Stimulated activated CD8-positive, alpha-beta memory T cell treated with anti-CD3 and anti-CD28 coated beads, Interleukin-15, amount 100 ng/mL, for 48 hours (primary cell): ENCODE data around the gene HS6ST3.

Experiments used
- DNase-seq, 2 donors: peaks; one replicate each; pipeline ENCODE4 v3.0.0-alpha.2; 2020; ENCODE audit warnings: low read depth in 2 of 2

The HS6ST3 gene

GRCh38 chr13:96199315-96199714 is 109.4 kb downstream of the HS6ST3 start:
- DNase-seq, result no peak

- DNase-seq, result no peak
Measured at GRCh38 chr13:96200810-96201209, 110.9 kb downstream of the HS6ST3 start.

GRCh38 chr13:96202315-96202714 is 112.4 kb downstream of the HS6ST3 start:
- DNase-seq, result no peak

GRCh38 chr13:96203471-96203870 is 113.6 kb downstream of the HS6ST3 start:
- no peak for DNase-seq

- DNase-seq, result no peak
Measured at GRCh38 chr13:96214824-96215445, 125.0 kb downstream of the HS6ST3 start.

GRCh38 chr13:96216543-96216942 is 126.6 kb downstream of the HS6ST3 start:
- no peak for DNase-seq

GRCh38 chr13:96218475-96218874 is 128.6 kb downstream of the HS6ST3 start:
- no peak for DNase-seq

GRCh38 chr13:96221471-96221870 is 131.6 kb downstream of the HS6ST3 start:
- no peak for DNase-seq

GRCh38 chr13:96223231-96223630 is 133.3 kb downstream of the HS6ST3 start:
- DNase-seq, result no peak

GRCh38 chr13:96229356-96229755 is 139.4 kb downstream of the HS6ST3 start:
- DNase-seq, result no peak

- no peak for DNase-seq
Measured at GRCh38 chr13:96238241-96238640, 148.3 kb downstream of the HS6ST3 start.

GRCh38 chr13:96238861-96239260 is 149.0 kb downstream of the HS6ST3 start:
- DNase-seq, result no peak

- no peak for DNase-seq
Measured at GRCh38 chr13:96243376-96243775, 153.5 kb downstream of the HS6ST3 start.

GRCh38 chr13:96248103-96248502 is 158.2 kb downstream of the HS6ST3 start:
- no peak for DNase-seq

GRCh38 chr13:96248996-96249395 is 159.1 kb downstream of the HS6ST3 start:
- no peak for DNase-seq

- DNase-seq, result no peak
Measured at GRCh38 chr13:96252903-96253302, 163.0 kb downstream of the HS6ST3 start.

GRCh38 chr13:96273196-96273595 is 183.3 kb downstream of the HS6ST3 start:
- no peak for DNase-seq

GRCh38 chr13:96274046-96274445 is 184.1 kb downstream of the HS6ST3 start:
- no peak for DNase-seq

GRCh38 chr13:96279904-96280303 is 190.0 kb downstream of the HS6ST3 start:
- DNase-seq, result no peak

GRCh38 chr13:96284971-96285370 is 195.1 kb downstream of the HS6ST3 start:
- no peak for DNase-seq

- no peak for DNase-seq
Measured at GRCh38 chr13:96285729-96286128, 195.8 kb downstream of the HS6ST3 start.

- DNase-seq, result no peak
Measured at GRCh38 chr13:96294930-96295881, 205.3 kb downstream of the HS6ST3 start.

- no peak for DNase-seq
Measured at GRCh38 chr13:96297360-96297759, 207.5 kb downstream of the HS6ST3 start.
